GM21447 (cell line): ENCODE results near the gene STRC.
A peak's percentile ranks its signal among the peaks of the same experiment; 100 is the strongest.
"Not testable (repeated sequence)": the region's sequence is repeated elsewhere in the genome, so short reads cannot be mapped to it uniquely, and the experiment has no call there.

Experiments used
- ATAC-seq: cut with Tn5 transposase; IDR thresholded peaks from one replicate; pipeline ENCODE4 v1.9.1; 2021; ENCODE audit not compliant: unreplicated experiment

STRC gene

GRCh38 chr15:43618700-43619099 lies at the start of gene STRC:
STRC (minus strand) TSS chr15:43618800; CDS start chr15:43618722, 78 bp downstream.
- not testable (repeated sequence) for ATAC-seq

GRCh38 chr15:43666177-43666576 lies 47.6 kb upstream of the STRC start:
- ATAC-seq = not testable (repeated sequence)

- not testable (repeated sequence) for ATAC-seq
Measured at GRCh38 chr15:43663333-43663732, 44.7 kb upstream of the STRC start.

- not testable (repeated sequence) for ATAC-seq
Measured at GRCh38 chr15:43662293-43662692, 43.7 kb upstream of the STRC start.

GRCh38 chr15:43659727-43660126 lies 41.1 kb upstream of the STRC start:
- ATAC-seq = not testable (repeated sequence)

- ATAC-seq = not testable (repeated sequence)
Measured at GRCh38 chr15:43649430-43649926, 30.9 kb upstream of the STRC start.

- no peak for ATAC-seq
Measured at GRCh38 chr15:43648649-43649429, 30.2 kb upstream of the STRC start, which contains the start of gene CATSPER2. CATSPER2 (minus strand) TSS chr15:43648844; CDS start chr15:43648061, 783 bp downstream.

- ATAC-seq = peak; percentile 78
Measured at GRCh38 chr15:43638464-43639204, 20.0 kb upstream of the STRC start.

GRCh38 chr15:43626937-43627336 lies 8.3 kb upstream of the STRC start:
- not testable (repeated sequence) for ATAC-seq

GRCh38 chr15:43625106-43625505 lies 6.5 kb upstream of the STRC start:
- no peak for ATAC-seq

- not testable (repeated sequence) for ATAC-seq
Measured at GRCh38 chr15:43622068-43622799, 3.6 kb upstream of the STRC start.

GRCh38 chr15:43617750-43618149 lies 850 bp downstream of the STRC start:
- not testable (repeated sequence) for ATAC-seq

- ATAC-seq = not testable (repeated sequence)
Measured at GRCh38 chr15:43602233-43602632, 16.4 kb downstream of the STRC start.

- ATAC-seq = not testable (repeated sequence)
Measured at GRCh38 chr15:43600200-43600599, 18.4 kb downstream of the STRC start.

- ATAC-seq = not testable (repeated sequence)
Measured at GRCh38 chr15:43599131-43599530, 19.5 kb downstream of the STRC start.

- ATAC-seq = not testable (repeated sequence)
Measured at GRCh38 chr15:43593328-43594190, 25.0 kb downstream of the STRC start, which contains the start of gene CKMT1B. CKMT1B (plus strand) TSS chr15:43594027; CDS start chr15:43594219, 192 bp downstream.

GRCh38 chr15:43592841-43593240 lies 25.8 kb downstream of the STRC start:
- not testable (repeated sequence) for ATAC-seq

GRCh38 chr15:43589778-43590466 lies 28.7 kb downstream of the STRC start, which contains the start of gene PPIP5K1:
PPIP5K1 (minus strand) TSS chr15:43590208; CDS start chr15:43584504, 5,704 bp downstream.
- ATAC-seq = peak; percentile 89

- ATAC-seq = not testable (repeated sequence)
Measured at GRCh38 chr15:43574607-43575006, 44.0 kb downstream of the STRC start.
